Measurements from ENCODE around the gene NCOA7.

GRCh38 chr6:125808060-125808459 lies 17.3 kb downstream of the NCOA7 start:
- TF ChIP-seq, protein P1, sequence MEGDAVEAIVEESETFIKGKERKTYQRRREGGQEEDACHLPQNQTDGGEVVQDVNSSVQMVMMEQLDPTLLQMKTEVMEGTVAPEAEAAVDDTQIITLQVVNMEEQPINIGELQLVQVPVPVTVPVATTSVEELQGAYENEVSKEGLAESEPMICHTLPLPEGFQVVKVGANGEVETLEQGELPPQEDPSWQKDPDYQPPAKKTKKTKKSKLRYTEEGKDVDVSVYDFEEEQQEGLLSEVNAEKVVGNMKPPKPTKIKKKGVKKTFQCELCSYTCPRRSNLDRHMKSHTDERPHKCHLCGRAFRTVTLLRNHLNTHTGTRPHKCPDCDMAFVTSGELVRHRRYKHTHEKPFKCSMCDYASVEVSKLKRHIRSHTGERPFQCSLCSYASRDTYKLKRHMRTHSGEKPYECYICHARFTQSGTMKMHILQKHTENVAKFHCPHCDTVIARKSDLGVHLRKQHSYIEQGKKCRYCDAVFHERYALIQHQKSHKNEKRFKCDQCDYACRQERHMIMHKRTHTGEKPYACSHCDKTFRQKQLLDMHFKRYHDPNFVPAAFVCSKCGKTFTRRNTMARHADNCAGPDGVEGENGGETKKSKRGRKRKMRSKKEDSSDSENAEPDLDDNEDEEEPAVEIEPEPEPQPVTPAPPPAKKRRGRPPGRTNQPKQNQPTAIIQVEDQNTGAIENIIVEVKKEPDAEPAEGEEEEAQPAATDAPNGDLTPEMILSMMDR (IDR thresholded peaks at IDR 0.05): no peak
- TF ChIP-seq POLR2A (IDR thresholded peaks at IDR 0.05) (no peak), EP300 (IDR thresholded peaks at IDR 0.05) (no peak)
